Stomach (tissue), 9 donors: ENCODE data around the gene NAT10. TPM values are rescaled to one million over a fixed set of nuclear protein-coding genes. Genes with fewer than 3 reads are reported as not detected.

Experiments used
- DNase-seq, 2 donors: peaks; one replicate each; pipeline versions ENCODE4 v3.0.0 to v3.0.0-alpha.2; 2013 to 2019
- H3K27ac ChIP-seq, 5 donors: fragments of 200-600 bp in 4 of 5; sonication (generic) in 4 of 5; one replicate each; pipeline ENCODE4 v1.5.1; 2013 to 2019; ENCODE audit warnings: mild to moderate bottlenecking in 1 of 5, moderate library complexity in 1 of 5
- H3K27me3 ChIP-seq, 3 donors: fragments of 200-600 bp; sonication (generic); one replicate each; pipeline ENCODE4 v1.5.1; 2017 to 2019; ENCODE audit warnings: mixed run types in 1 of 3
- H3K36me3 ChIP-seq, 4 donors: fragments of 200-600 bp; sonication (generic); 1 replicate in 3 of 4; 2 replicates in 1 of 4; pipeline ENCODE4 v1.5.1; 2016 to 2019
- H3K4me1 ChIP-seq, 4 donors: fragments of 200-600 bp; sonication (generic); one replicate each; pipeline ENCODE4 v1.5.1; 2016 to 2019
- H3K4me3 ChIP-seq, 4 donors: fragments of 200-600 bp; sonication (generic) in 3 of 4; one replicate each; pipeline ENCODE4 v1.5.1; 2016 to 2019; ENCODE audit warnings: mild to moderate bottlenecking in 1 of 4
- H3K9me3 ChIP-seq, 4 donors: fragments of 200-600 bp; sonication (generic); one replicate each; pipeline ENCODE4 v1.5.1; 2016 to 2019
- CTCF ChIP-seq, 7 experiments: fragments of 450-650 bp in 4 of 7; fragments of 200-600 bp in 3 of 7; sonication (generic) in 3 of 7; IDR thresholded peaks; one replicate each; pipeline ENCODE4 v1.5.1; 2016 to 2019; ENCODE audit warnings: antibody characterized with exemption in 7 of 7, control low read depth in 2 of 7, mild to moderate bottlenecking in 1 of 7
- EP300 ChIP-seq: sonication (generic); formaldehyde crosslinking; IDR thresholded peaks from one replicate; pipeline ENCODE4 v1.6.1; 2017; ENCODE audit warnings: antibody characterized with exemption
- POLR2A ChIP-seq, 4 donors: fragments of 450-650 bp; IDR thresholded peaks; one replicate each; pipeline ENCODE4 v1.6.1; 2016; ENCODE audit warnings: antibody characterized with exemption in 4 of 4, control low read depth in 2 of 4, mild to moderate bottlenecking in 1 of 4, moderate library complexity in 1 of 4
- POLR2AphosphoS5 ChIP-seq, 3 donors: sonication (generic); formaldehyde crosslinking; IDR thresholded peaks; one replicate each; pipeline ENCODE4 v1.6.1; 2016; ENCODE audit warnings: antibody characterized with exemption in 3 of 3
- WGBS, 5 donors: extraction: QIAGEN DNeasy Blood & Tissue Kit in 3 of 5; methylation state at CpG; one replicate each; pipeline versions ENCODE4 v1.1.5 to v1.1.7; 2013 to 2018; 5-methylcytosine and 5-hydroxymethylcytosine counted together
- intact Hi-C: fragments of 100-400 bp; cut with DNase I; formaldehyde crosslinking; loops from one replicate; pipeline ENCODE4 v1.15.1; 2023; ENCODE audit warnings: low total_unique reads
- polyA plus RNA-seq, 3 donors: library from polyadenylated mRNA; stranded (reverse); fragments of 200-250 nt; gene quantifications; one replicate each; pipeline ENCODE4 v1.2.3, GENCODE V29; 2013
- total RNA-seq, 5 donors: library from RNA; depleted of rRNA; stranded (reverse); fragments of >200 nt; gene quantifications; one replicate each; pipeline versions ENCODE4 v1.1.0 to v1.2.3, GENCODE V29; 2014 to 2016
- donor health status: healthy with polysubstance abuse.
- donor health status: Bipolar disorder and iron deficiency.
- donor health status: healthy.

The NAT10 gene
- total and polyA plus RNA-seq, 8 donors, result 13.0 to 245 (median 25.2) TPM

DNA sequence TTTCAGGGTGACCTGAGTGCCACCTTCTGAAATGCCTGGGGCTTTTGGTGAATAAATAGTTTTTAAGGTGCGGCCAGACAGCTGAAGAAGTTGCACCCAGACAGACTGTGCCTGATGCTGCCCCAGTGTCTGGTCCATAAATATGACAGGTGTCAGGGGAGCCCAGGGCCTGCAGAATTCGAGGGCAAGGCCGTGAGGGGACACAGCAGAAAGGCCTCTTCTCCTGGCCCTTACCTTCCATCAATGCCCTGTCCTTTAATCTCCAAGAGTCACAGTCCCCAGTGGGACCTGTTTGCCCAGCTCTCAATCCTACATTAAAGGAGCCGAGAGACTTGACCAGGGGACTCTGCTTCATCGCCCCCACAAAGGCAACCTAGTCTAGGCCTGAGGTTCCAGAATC is 45.7 kb downstream of the NAT10 start:
- H3K4me3 ChIP-seq, result no peak overlapping the region
- intact Hi-C loops, result no loop called here
- TF ChIP-seq POLR2AphosphoS5 (IDR thresholded peaks at IDR 0.05) (no peak), POLR2A (IDR thresholded peaks at IDR 0.05) (no peak), CTCF (IDR thresholded peaks at IDR 0.05) (no peak), EP300 (no peak)

DNA sequence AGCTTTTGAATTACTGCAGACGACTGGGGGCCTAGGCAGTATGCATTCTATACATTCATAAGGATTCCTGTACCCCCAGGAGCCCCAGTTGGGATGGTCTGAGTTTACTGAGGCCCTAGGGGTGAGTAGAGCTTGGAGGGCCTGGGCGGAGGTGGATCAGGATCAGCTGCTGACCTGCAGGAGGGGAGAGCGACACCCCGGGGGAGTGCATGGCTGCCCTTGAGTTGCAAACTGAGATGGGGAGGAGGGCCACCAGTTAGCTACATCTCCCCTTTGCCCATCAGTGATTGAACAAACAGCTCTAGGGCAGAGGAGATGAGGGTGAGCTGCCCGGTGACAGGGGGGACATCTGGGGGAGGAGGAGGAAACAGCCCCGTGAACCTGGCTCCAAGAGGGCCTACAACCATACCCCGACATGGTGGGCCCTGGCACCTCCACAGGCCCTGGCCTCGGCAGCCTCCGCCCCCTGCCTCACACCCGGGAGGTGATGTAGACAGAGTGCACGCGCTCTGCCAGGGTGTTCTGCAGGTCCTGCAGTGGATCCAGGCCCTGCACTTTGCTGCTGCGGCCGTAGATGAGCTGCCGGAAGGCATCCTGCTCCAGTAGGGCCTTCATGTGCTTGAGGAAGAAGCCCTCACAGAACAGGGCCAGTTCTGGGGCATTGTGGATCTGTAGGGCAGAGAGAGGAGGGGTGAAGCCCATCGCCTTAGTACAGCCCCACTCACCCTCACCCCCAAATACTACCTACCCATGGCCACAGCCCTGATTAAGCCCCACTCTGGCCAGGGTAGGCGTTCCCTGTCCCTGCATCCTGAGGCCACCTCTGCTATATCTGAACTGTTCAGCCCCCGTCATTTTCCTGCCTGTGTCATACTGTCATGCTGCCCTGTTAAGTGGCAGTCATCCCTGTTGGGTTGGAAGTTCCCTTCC is 46.8 kb downstream of the NAT10 start:
- H3K4me3 ChIP-seq, result no peak overlapping the region
- H3K36me3 ChIP-seq, result peaks cover 12 to 73% (median 65%) of the 10 kb centered on the region in 4 donors
- H3K27me3 ChIP-seq, result no peaks in the 10 kb centered on the region
- intact Hi-C loops, result no loop called here
- peaks cover 6 to 26% (median 20%) of the 10 kb centered on the region in 4 donors for H3K4me1 ChIP-seq
- DNase-seq, result no peak
- no peaks in the 10 kb centered on the region for H3K9me3 ChIP-seq
- 86 to 95% (median 89%) methylated on average over 11 to 18 of the region's 18 CpGs for WGBS, 5 donors
- TF ChIP-seq POLR2AphosphoS5 (IDR thresholded peaks at IDR 0.05) (no peak), EP300 (no peak), CTCF (IDR thresholded peaks at IDR 0.05) (no peak), POLR2A (IDR thresholded peaks at IDR 0.05) (no peak)
- no peak overlapping the region for H3K27ac ChIP-seq

More for the DNA sequence above, 45.7 kb downstream of the NAT10 start:
- H3K9me3 ChIP-seq, result no peaks in the 10 kb centered on the region
- H3K36me3 ChIP-seq, result peaks cover 22 to 83% (median 75%) of the 10 kb centered on the region in 4 donors
- H3K27ac ChIP-seq, result no peak overlapping the region
- no peak for DNase-seq
- H3K4me1 ChIP-seq, result peaks cover 6 to 23% (median 19%) of the 10 kb centered on the region in 4 donors
- WGBS, 5 donors, result 94 to 98% (median 97%) methylated on average over 5 of the region's 5 CpGs
- no peaks in the 10 kb centered on the region for H3K27me3 ChIP-seq

GRCh38 chr11:34154059-34154875 is 48.8 kb downstream of the NAT10 start:
- H3K4me1 ChIP-seq, result peaks cover 6 to 29% (median 20%) of the 10 kb centered on the region in 4 donors
- TF ChIP-seq EP300 (no peak), POLR2AphosphoS5 (IDR thresholded peaks at IDR 0.05) (no peak), POLR2A (IDR thresholded peaks at IDR 0.05) (no peak), CTCF (IDR thresholded peaks at IDR 0.05) (no peak)
- no peak overlapping the region for H3K4me3 ChIP-seq
- peaks cover 7 to 59% (median 51%) of the 10 kb centered on the region in 4 donors for H3K36me3 ChIP-seq
- H3K9me3 ChIP-seq, result no peaks in the 10 kb centered on the region
- WGBS, 5 donors, result 78 to 81% (median 79%) methylated on average over 14 to 16 of the region's 16 CpGs
- DNase-seq, result no peak
- intact Hi-C loops, result no loop called here
- peak overlapping the region in 3 of 5 donors; percentile 27 to 68 (median 62) for H3K27ac ChIP-seq
- H3K27me3 ChIP-seq, result no peaks in the 10 kb centered on the region
